OCI-LY7 (cell line): Measurements from ENCODE around the gene CD8B. TPM values are rescaled to one million over a fixed set of nuclear protein-coding genes. Genes with fewer than 3 reads are reported as not detected.

ENCODE experiments used
- BruUV-seq: library from RNA; stranded (reverse); fragments of 400-500 nt; replicated peaks from 2 replicates; lab custom pipeline; 2021; lab: Mats Ljungman, UMichigan
- CTCF ChIA-PET: fragments of 300-600 bp; sonication (Branson Sonifier 250); formaldehyde crosslinking; loops from one replicate; lab custom pipeline; 2022; ENCODE audit warnings: antibody characterized with exemption; ENCODE audit not compliant: unreplicated experiment; lab: Charles Lee
- POLR2A ChIA-PET: fragments of 300-600 bp; sonication (Branson Sonifier 250); formaldehyde crosslinking; loops from one replicate; lab custom pipeline; 2022; ENCODE audit warnings: antibody characterized with exemption; lab: Charles Lee
- DNase-seq: peaks from one replicate; pipeline ENCODE4 v3.0.0-alpha.2; 2015; ENCODE audit warnings: low spot score
- H2AFZ ChIP-seq: fragments of 200-600 bp; sonication (generic), shearing (Covaris generic); 2 replicates; pipeline ENCODE4 v1.6.1; 2014; ENCODE audit warnings: mild to moderate bottlenecking, antibody characterized with exemption, low read length, moderate library complexity
- H3K27ac ChIP-seq: fragments of 200-600 bp; sonication (generic); 2 replicates; pipeline ENCODE4 v1.5.1; 2014; ENCODE audit warnings: mixed run types, low read depth, mild to moderate bottlenecking, moderate library complexity, low read length, inconsistent platforms; ENCODE audit not compliant: poor library complexity, severe bottlenecking
- H3K36me3 ChIP-seq: fragments of 200-600 bp; sonication (generic); 2 replicates; pipeline ENCODE4 v1.6.1; 2014; ENCODE audit warnings: mild to moderate bottlenecking, antibody characterized with exemption, low read length, moderate library complexity, mixed read lengths; ENCODE audit not compliant: insufficient read depth
- H3K4me1 ChIP-seq: fragments of 200-600 bp; sonication (generic); 2 replicates; pipeline ENCODE4 v1.5.1; 2014; ENCODE audit warnings: mild to moderate bottlenecking, low read length; ENCODE audit not compliant: insufficient read depth, poor library complexity, severe bottlenecking
- H3K4me2 ChIP-seq: fragments of 200-600 bp; sonication (generic); 2 replicates; pipeline ENCODE4 v1.6.1; 2014; ENCODE audit warnings: mild to moderate bottlenecking, low read length
- H3K4me3 ChIP-seq: fragments of 200-600 bp; sonication (generic); 2 replicates; pipeline ENCODE4 v1.5.1; 2014; ENCODE audit warnings: mild to moderate bottlenecking, low read depth, low read length; ENCODE audit not compliant: poor library complexity, severe bottlenecking
- H3K79me2 ChIP-seq: fragments of 200-600 bp; sonication (generic); 2 replicates; pipeline ENCODE4 v1.6.1; 2016; ENCODE audit warnings: low read depth, mild to moderate bottlenecking, low read length, moderate library complexity, mixed read lengths; ENCODE audit not compliant: insufficient read depth
- H3K9me2 ChIP-seq: fragments of 200-600 bp; sonication (generic); 2 replicates; pipeline ENCODE4 v1.6.1; 2016; ENCODE audit warnings: mild to moderate bottlenecking, low read length, mixed read lengths; ENCODE audit not compliant: insufficient read depth
- H3K9me3 ChIP-seq: fragments of 200-600 bp; sonication (generic); 2 replicates; pipeline ENCODE4 v1.6.1; 2014; ENCODE audit warnings: mild to moderate bottlenecking, mixed run types, low read length, mixed read lengths
- H4K20me1 ChIP-seq: fragments of 200-600 bp; sonication (generic); 2 replicates; pipeline ENCODE4 v1.6.1; 2014; ENCODE audit warnings: mild to moderate bottlenecking, antibody characterized with exemption, low read length, moderate library complexity, mixed read lengths; ENCODE audit not compliant: insufficient read depth
- EZH2phosphoT487 ChIP-seq: fragments of 200-600 bp; sonication (generic); IDR thresholded peaks from 2 replicates; pipeline ENCODE4 v1.6.1; 2018; ENCODE audit warnings: low read depth, borderline replicate concordance, mild to moderate bottlenecking, mixed run types, antibody characterized with exemption, low read length, moderate library complexity, mixed read lengths
- intact Hi-C: fragments of 100-400 bp; cut with micrococcal nuclease; formaldehyde crosslinking; loops from one replicate; pipeline ENCODE4 v1.10.0; 2022; ENCODE audit not compliant: unreplicated experiment
- total RNA-seq, 2 experiments: library from RNA; depleted of rRNA in 1 of 2; stranded (reverse); fragments of >200 nt in 1 of 2; shearing (Covaris generic) in 1 of 2; gene quantifications; 2 replicates each; pipeline ENCODE4 v1.2.3, GENCODE V29; 2014 to 2022
- TF ChIP-seq, protein P1 (sequence below): fragments of 200-600 bp; sonication (generic); conservative IDR thresholded peaks from 2 replicates; pipeline ENCODE4 v1.5.1; 2014; ENCODE audit warnings: mild to moderate bottlenecking, antibody characterized with exemption, low read length, moderate library complexity, mixed read lengths

CD8B gene
- total RNA-seq, 2 experiments from 2014 or later, result not detected

- Histone ChIP-seq H3K4me3 (no peak overlapping the region), H4K20me1 (no peaks in the 10 kb centered on the region), H3K4me1 (peaks cover 3% of the 10 kb centered on the region), H3K36me3 (no peaks in the 10 kb centered on the region), H3K9me2 (no peaks in the 10 kb centered on the region), H3K79me2 (no peaks in the 10 kb centered on the region), H3K9me3 (no peaks in the 10 kb centered on the region), H2AFZ (no peak overlapping the region), H3K27ac (no peak overlapping the region), H3K4me2 (no peak overlapping the region)
- ChIA-PET POLR2A (no interaction called here), CTCF (no interaction called here)
- no peak for TF ChIP-seq EZH2phosphoT487
- TF ChIP-seq, protein P1, sequence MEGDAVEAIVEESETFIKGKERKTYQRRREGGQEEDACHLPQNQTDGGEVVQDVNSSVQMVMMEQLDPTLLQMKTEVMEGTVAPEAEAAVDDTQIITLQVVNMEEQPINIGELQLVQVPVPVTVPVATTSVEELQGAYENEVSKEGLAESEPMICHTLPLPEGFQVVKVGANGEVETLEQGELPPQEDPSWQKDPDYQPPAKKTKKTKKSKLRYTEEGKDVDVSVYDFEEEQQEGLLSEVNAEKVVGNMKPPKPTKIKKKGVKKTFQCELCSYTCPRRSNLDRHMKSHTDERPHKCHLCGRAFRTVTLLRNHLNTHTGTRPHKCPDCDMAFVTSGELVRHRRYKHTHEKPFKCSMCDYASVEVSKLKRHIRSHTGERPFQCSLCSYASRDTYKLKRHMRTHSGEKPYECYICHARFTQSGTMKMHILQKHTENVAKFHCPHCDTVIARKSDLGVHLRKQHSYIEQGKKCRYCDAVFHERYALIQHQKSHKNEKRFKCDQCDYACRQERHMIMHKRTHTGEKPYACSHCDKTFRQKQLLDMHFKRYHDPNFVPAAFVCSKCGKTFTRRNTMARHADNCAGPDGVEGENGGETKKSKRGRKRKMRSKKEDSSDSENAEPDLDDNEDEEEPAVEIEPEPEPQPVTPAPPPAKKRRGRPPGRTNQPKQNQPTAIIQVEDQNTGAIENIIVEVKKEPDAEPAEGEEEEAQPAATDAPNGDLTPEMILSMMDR, result no peak
- DNase-seq, result no peak
- intact Hi-C loops, result no loop called here
- BruUV-seq, result no TSS peak
Measured at GRCh38 chr2:86806059-86806857, 55.4 kb downstream of the CD8B start.

DNA sequence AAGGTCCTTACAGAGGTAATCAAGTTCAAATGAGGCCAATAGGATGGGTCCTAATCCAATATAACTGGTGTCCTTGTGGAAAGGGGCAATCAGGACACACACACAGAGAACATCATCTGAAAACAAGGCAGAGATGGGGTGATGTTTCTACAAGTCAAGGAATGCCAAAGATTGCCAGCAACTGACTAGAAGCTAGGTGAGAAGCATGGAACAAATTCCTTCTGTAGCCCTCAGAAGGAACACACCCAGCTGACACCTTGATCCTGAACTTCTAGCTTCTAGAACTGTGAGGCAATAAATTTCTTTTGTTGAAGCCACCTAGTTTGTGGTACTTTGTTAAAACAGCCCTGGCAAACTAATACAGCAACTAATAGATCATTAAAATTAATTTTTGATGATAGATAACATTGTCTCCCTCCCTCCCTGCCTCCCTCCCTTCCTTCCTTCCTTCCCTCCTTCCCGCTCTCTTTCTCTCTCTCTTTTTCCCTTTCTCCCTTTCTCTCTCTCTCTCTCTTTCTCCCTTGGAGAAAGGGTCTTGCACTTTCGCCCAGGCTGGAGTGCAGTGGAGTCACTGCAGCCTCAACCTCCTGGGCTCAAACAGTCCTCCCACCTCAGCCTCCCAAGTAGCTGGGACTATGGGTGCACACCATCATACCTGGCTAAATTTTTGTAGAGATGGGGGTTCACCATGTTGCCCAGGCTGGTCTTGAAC lies 60.7 kb downstream of the CD8B start:
- H3K9me2 ChIP-seq, result no peaks in the 10 kb centered on the region
- ChIA-PET CTCF (no interaction called here), POLR2A (no interaction called here)
- no peak overlapping the region for H2AFZ ChIP-seq
- no peak for DNase-seq
- no peak overlapping the region for H3K4me2 ChIP-seq
- H3K79me2 ChIP-seq, result no peaks in the 10 kb centered on the region
- 0 out of 2 replicates have a peak, but pooled peaks cover 6% of the 10 kb centered on the region for H3K9me3 ChIP-seq
- intact Hi-C loops, result no loop called here
- H3K4me3 ChIP-seq, result no peak overlapping the region
- no peaks in the 10 kb centered on the region for H3K4me1 ChIP-seq
- H4K20me1 ChIP-seq, result no peaks in the 10 kb centered on the region
- TF ChIP-seq, protein P1, result no peak
- no peak for TF ChIP-seq EZH2phosphoT487
- H3K27ac ChIP-seq, result no peak overlapping the region
- no TSS peak for BruUV-seq
- H3K36me3 ChIP-seq, result no peaks in the 10 kb centered on the region
